IMR-90 (cell line): ENCODE results near the gene PRELID3B.

Experiments used
- BHLHE40 ChIP-seq: fragments of 150-350 bp; IDR thresholded peaks from 2 replicates; pipeline ENCODE4 v1.6.1; 2016; ENCODE audit warnings: mild to moderate bottlenecking, low read depth, low read length
- CEBPB ChIP-seq: IDR thresholded peaks from 2 replicates; pipeline ENCODE4 v1.6.1; 2012; ENCODE audit warnings: low read depth, low read length, improper control_type of control experiment
- CHD1 ChIP-seq: IDR thresholded peaks from 2 replicates; pipeline ENCODE4 v1.6.1; 2012; ENCODE audit warnings: low read depth, low read length, improper control_type of control experiment
- MAFK ChIP-seq: IDR thresholded peaks from 2 replicates; pipeline ENCODE4 v1.6.1; 2012; ENCODE audit warnings: low read depth, low read length, improper control_type of control experiment
- MAZ ChIP-seq: IDR thresholded peaks from 2 replicates; pipeline ENCODE4 v1.6.1; 2012; ENCODE audit warnings: low read depth, mild to moderate bottlenecking, low read length, improper control_type of control experiment, moderate library complexity, borderline replicate concordance
- NFE2L2 ChIP-seq: fragments of 150-350 bp; IDR thresholded peaks from 2 replicates; pipeline ENCODE4 v1.6.1; 2016; ENCODE audit warnings: low read depth, mild to moderate bottlenecking, low read length
- POLR2A ChIP-seq: IDR thresholded peaks from 2 replicates; pipeline ENCODE4 v1.6.1; 2012; ENCODE audit warnings: mild to moderate bottlenecking, low read depth, low read length
- RFX5 ChIP-seq: IDR thresholded peaks from 2 replicates; pipeline ENCODE4 v1.8.0; 2012; ENCODE audit warnings: low read depth, mild to moderate bottlenecking, low read length, moderate library complexity
- TF ChIP-seq, protein P1 (sequence below): fragments of 150-350 bp; IDR thresholded peaks from 2 replicates; pipeline ENCODE4 v1.6.1; 2016; ENCODE audit warnings: low read depth, mild to moderate bottlenecking, low read length, moderate library complexity, borderline replicate concordance
- TF ChIP-seq, protein P2 (sequence below): conservative IDR thresholded peaks from 2 replicates; pipeline ENCODE4 v1.5.1; 2012; ENCODE audit warnings: mild to moderate bottlenecking, low read depth, low read length, improper control_type of control experiment
- TF ChIP-seq, protein P3 (sequence below): fragments of 150-350 bp; IDR thresholded peaks from 2 replicates; pipeline ENCODE4 v1.6.1; 2017; ENCODE audit warnings: mild to moderate bottlenecking, antibody characterized with exemption, low read length, low read depth

DNA sequence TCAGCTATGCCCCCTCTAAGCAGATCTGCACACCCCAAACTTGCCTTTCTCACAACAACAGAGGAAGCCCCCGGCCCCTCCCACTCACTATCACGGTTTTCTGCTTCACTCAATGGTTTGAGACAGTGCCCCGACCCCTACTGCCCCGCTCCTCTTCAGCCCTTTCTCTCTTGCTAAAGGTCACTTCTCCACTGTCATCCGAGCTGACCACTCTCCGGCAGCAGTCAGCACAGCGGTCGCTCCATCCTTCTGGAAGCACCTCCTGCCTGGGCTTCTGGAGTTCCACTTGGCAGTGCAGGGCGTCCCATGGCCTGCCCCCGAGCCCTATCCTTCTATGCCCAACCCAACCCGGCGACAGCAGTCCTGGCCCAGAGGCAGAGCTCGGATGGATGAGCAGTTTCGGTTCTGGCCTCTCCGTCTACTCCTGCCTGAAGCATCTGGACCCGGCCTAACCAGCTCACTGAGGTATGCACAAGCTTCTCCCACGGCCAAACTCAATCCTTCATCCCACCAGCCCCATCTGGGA lies 39.6 kb downstream of the PRELID3B start:
- TF ChIP-seq NFE2L2 = no peak
- TF ChIP-seq, protein P1, sequence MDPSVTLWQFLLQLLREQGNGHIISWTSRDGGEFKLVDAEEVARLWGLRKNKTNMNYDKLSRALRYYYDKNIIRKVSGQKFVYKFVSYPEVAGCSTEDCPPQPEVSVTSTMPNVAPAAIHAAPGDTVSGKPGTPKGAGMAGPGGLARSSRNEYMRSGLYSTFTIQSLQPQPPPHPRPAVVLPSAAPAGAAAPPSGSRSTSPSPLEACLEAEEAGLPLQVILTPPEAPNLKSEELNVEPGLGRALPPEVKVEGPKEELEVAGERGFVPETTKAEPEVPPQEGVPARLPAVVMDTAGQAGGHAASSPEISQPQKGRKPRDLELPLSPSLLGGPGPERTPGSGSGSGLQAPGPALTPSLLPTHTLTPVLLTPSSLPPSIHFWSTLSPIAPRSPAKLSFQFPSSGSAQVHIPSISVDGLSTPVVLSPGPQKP = no peak
- TF ChIP-seq, protein P2, sequence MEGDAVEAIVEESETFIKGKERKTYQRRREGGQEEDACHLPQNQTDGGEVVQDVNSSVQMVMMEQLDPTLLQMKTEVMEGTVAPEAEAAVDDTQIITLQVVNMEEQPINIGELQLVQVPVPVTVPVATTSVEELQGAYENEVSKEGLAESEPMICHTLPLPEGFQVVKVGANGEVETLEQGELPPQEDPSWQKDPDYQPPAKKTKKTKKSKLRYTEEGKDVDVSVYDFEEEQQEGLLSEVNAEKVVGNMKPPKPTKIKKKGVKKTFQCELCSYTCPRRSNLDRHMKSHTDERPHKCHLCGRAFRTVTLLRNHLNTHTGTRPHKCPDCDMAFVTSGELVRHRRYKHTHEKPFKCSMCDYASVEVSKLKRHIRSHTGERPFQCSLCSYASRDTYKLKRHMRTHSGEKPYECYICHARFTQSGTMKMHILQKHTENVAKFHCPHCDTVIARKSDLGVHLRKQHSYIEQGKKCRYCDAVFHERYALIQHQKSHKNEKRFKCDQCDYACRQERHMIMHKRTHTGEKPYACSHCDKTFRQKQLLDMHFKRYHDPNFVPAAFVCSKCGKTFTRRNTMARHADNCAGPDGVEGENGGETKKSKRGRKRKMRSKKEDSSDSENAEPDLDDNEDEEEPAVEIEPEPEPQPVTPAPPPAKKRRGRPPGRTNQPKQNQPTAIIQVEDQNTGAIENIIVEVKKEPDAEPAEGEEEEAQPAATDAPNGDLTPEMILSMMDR = no peak
- TF ChIP-seq RFX5 = no peak
- TF ChIP-seq POLR2A = no peak
- no peak for TF ChIP-seq CEBPB
- TF ChIP-seq, protein P3, sequence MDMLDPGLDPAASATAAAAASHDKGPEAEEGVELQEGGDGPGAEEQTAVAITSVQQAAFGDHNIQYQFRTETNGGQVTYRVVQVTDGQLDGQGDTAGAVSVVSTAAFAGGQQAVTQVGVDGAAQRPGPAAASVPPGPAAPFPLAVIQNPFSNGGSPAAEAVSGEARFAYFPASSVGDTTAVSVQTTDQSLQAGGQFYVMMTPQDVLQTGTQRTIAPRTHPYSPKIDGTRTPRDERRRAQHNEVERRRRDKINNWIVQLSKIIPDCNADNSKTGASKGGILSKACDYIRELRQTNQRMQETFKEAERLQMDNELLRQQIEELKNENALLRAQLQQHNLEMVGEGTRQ = no peak
- no peak for TF ChIP-seq MAFK
- TF ChIP-seq BHLHE40 = no peak
- TF ChIP-seq CHD1 = no peak
- TF ChIP-seq MAZ = no peak
